HepG2 (cell line): ENCODE data around the gene FSD2. TPM values are rescaled to one million over a fixed set of nuclear protein-coding genes. Genes with fewer than 3 reads are reported as not detected.

Experiments used
- CAMTA2 ChIP-seq: sonication (generic); formaldehyde crosslinking; IDR thresholded peaks from 2 replicates; pipeline ENCODE4 v1.4.0; 2020; ENCODE audit warnings: mild to moderate bottlenecking, missing genetic modification reagents, borderline replicate concordance
- EED ChIP-seq: sonication (generic); formaldehyde crosslinking; IDR thresholded peaks from 2 replicates; pipeline ENCODE4 v1.5.0; 2020; ENCODE audit warnings: mild to moderate bottlenecking, missing genetic modification reagents
- EZH2 ChIP-seq: conservative IDR thresholded peaks from 2 replicates; pipeline ENCODE4 v1.6.1; 2012; ENCODE audit warnings: mild to moderate bottlenecking, low read depth, low read length, moderate library complexity
- FOSL2 ChIP-seq: sonication (generic); formaldehyde crosslinking; IDR thresholded peaks from 2 replicates; pipeline ENCODE4 v1.4.0; 2020; ENCODE audit warnings: missing genetic modification reagents
- HNF4A ChIP-seq: sonication (generic); formaldehyde crosslinking; IDR thresholded peaks from 2 replicates; pipeline ENCODE4 v1.4.0; 2020; ENCODE audit warnings: missing genetic modification reagents
- JDP2 ChIP-seq: sonication (generic); formaldehyde crosslinking; IDR thresholded peaks from 2 replicates; pipeline ENCODE4 v1.8.1; 2022; ENCODE audit warnings: missing genetic modification reagents, borderline replicate concordance
- MAZ ChIP-seq, 2 experiments: sonication (generic) in 1 of 2; formaldehyde crosslinking in 1 of 2; IDR thresholded peaks; 2 replicates each; pipeline versions ENCODE4 v1.5.0 to v1.6.1; 2012 to 2020; ENCODE audit warnings: low read depth in 2 of 2, mild to moderate bottlenecking in 2 of 2, borderline replicate concordance in 1 of 2, improper control_type of control experiment in 1 of 2, low read length in 1 of 2, missing genetic modification reagents in 1 of 2, moderate library complexity in 1 of 2
- NR2F6 ChIP-seq, 2 experiments: IDR thresholded peaks; 2 replicates each; pipeline ENCODE4 v1.6.1; 2016; ENCODE audit warnings: antibody characterized with exemption in 1 of 2, mild to moderate bottlenecking in 1 of 2
- SIN3A ChIP-seq: IDR thresholded peaks from 2 replicates; pipeline ENCODE4 v1.6.1; 2011; ENCODE audit warnings: low read depth, mild to moderate bottlenecking, control low read depth, low read length, borderline replicate concordance
- SYNCRIP ChIP-seq: fragments of 200-400 bp; formaldehyde crosslinking; IDR thresholded peaks from 2 replicates; pipeline ENCODE4 v1.6.1; 2018; ENCODE audit warnings: mild to moderate bottlenecking, low read depth, low read length; ENCODE audit not compliant: insufficient read depth
- U2AF1 ChIP-seq: fragments of 200-400 bp; formaldehyde crosslinking; optimal IDR thresholded peaks from 2 replicates; pipeline ENCODE3; 2017; ENCODE audit warnings: mild to moderate bottlenecking, low read depth, low read length
- ZC3H4 ChIP-seq: sonication (generic); formaldehyde crosslinking; IDR thresholded peaks from 2 replicates; pipeline ENCODE4 v1.4.0; 2020; ENCODE audit warnings: missing genetic modification reagents, borderline replicate concordance
- ZNF136 ChIP-seq: sonication (generic); formaldehyde crosslinking; IDR thresholded peaks from 2 replicates; pipeline ENCODE4 v1.8.1; 2022; ENCODE audit warnings: low read depth, mild to moderate bottlenecking, moderate library complexity, missing genetic modification reagents
- ZNF317 ChIP-seq: sonication (generic); formaldehyde crosslinking; IDR thresholded peaks from 2 replicates; pipeline ENCODE4 v1.5.0; 2020; ENCODE audit warnings: mild to moderate bottlenecking, missing genetic modification reagents
- ZNF557 ChIP-seq: sonication (generic); formaldehyde crosslinking; IDR thresholded peaks from 2 replicates; pipeline ENCODE4 v1.4.0; 2020; ENCODE audit warnings: missing genetic modification reagents
- ZNF7 ChIP-seq: IDR thresholded peaks from 2 replicates; pipeline ENCODE4 v1.6.1; 2016; ENCODE audit warnings: missing biosample characterization, missing genetic modification reagents
- polyA plus RNA-seq, 8 experiments: library from polyadenylated mRNA; depleted of rRNA in 3 of 8; stranded (reverse) in 7 of 8; unstranded in 1 of 8; fragments of >200 nt; fragmentation: Illumina TruSeq in 4 of 8; extraction: Trizol in 4 of 8; gene quantifications; 2 replicates each; pipeline versions ENCODE4 v1.2.1 to v1.2.3, GENCODE V29; 2011 to 2016; ENCODE audit warnings: low read depth in 4 of 8, missing spikeins in 1 of 8, mixed read lengths in 1 of 8; ENCODE audit not compliant: insufficient read depth in 1 of 8
- total RNA-seq, 5 experiments: library from RNA; depleted of rRNA; stranded (reverse); fragments of >200 nt; fragmentation: Illumina TruSeq; extraction: Trizol; gene quantifications; 2 replicates each; pipeline ENCODE4 v1.2.3, GENCODE V29; 2016; ENCODE audit warnings: low read depth in 1 of 5
- TF ChIP-seq, protein P1 (sequence below): sonication (generic); formaldehyde crosslinking; IDR thresholded peaks from 2 replicates; pipeline ENCODE4 v1.5.0; 2020; ENCODE audit warnings: mild to moderate bottlenecking, missing genetic modification reagents
- TF ChIP-seq, protein P2 (sequence below), 2 experiments: sonication (generic) in 1 of 2; formaldehyde crosslinking in 1 of 2; IDR thresholded peaks; 2 replicates each; pipeline versions ENCODE4 v1.4.0 to v1.6.1; 2018 to 2020; ENCODE audit warnings: missing genetic modification reagents in 2 of 2, borderline replicate concordance in 1 of 2, low read depth in 1 of 2, mild to moderate bottlenecking in 1 of 2, missing biosample characterization in 1 of 2
- TF ChIP-seq, protein P3 (sequence below): sonication (generic); formaldehyde crosslinking; IDR thresholded peaks from 2 replicates; pipeline ENCODE4 v1.4.0; 2020; ENCODE audit warnings: missing genetic modification reagents, mild to moderate bottlenecking, borderline replicate concordance
- TF ChIP-seq, protein P4 (sequence below): sonication (generic); formaldehyde crosslinking; IDR thresholded peaks from 2 replicates; pipeline ENCODE4 v1.4.0; 2020; ENCODE audit warnings: low read depth, mild to moderate bottlenecking, missing genetic modification reagents

FSD2 gene
- total and polyA plus RNA-seq, 2 of the 13 experiments (the other 11 are each of a cell fraction or from before 2014, with no cell fraction given), result not detected

DNA sequence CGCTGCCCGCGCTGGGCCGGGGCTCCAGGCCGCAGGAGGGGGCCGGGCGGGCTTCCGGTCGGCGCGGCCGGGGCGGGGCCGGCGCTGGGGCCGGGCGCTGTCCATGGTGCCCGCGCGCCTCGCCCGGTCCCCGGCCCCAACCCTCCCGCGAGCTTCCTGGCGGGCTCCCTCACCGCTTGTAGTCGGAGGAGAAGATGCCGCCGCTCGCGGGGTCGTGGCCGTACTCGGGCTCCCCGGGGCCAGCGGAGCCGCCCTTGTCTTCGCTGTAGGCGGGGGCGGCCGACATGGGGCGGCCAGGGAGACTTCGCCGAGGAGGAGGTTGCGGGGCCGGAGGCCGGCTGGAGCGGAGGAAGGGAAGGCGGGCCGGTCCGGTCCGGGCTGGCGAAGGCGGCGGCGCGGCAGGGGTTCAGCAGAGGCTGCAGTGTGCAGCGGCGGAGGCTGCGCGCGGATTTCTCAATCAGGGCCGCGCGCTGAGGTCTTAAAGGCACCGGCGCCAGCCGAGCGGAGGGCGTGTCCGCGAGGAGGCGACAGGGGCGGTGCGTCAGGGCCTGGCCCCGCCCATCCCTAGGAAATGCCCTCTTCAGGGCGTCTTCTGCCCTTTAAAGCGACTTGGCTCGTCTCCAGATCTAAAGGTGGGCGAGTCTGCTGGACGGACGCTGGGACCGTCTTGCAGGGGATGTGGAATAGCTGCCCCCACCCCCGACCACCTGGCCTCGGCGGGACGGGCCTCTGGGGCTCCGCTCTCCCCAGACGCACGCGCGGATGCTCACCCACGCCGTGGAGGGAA, 96.3 kb downstream of the FSD2 start, which contains the start of gene AP3B2 (continued):
- TF ChIP-seq, protein P1, sequence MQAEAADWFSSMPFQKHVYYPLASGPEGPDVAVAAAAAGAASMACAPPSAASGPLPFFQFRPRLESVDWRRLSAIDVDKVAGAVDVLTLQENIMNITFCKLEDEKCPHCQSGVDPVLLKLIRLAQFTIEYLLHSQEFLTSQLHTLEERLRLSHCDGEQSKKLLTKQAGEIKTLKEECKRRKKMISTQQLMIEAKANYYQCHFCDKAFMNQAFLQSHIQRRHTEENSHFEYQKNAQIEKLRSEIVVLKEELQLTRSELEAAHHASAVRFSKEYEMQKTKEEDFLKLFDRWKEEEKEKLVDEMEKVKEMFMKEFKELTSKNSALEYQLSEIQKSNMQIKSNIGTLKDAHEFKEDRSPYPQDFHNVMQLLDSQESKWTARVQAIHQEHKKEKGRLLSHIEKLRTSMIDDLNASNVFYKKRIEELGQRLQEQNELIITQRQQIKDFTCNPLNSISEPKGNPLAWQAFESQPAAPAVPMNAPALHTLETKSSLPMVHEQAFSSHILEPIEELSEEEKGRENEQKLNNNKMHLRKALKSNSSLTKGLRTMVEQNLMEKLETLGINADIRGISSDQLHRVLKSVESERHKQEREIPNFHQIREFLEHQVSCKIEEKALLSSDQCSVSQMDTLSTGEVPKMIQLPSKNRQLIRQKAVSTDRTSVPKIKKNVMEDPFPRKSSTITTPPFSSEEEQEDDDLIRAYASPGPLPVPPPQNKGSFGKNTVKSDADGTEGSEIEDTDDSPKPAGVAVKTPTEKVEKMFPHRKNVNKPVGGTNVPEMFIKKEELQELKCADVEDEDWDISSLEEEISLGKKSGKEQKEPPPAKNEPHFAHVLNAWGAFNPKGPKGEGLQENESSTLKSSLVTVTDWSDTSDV (CRISPR knock-in tag), result no peak
- TF ChIP-seq SIN3A (peak; percentile 59; the same call in 1 of the 2 replicates), ZNF136 (CRISPR knock-in tag) (no peak), ZNF7 (CRISPR knock-in tag) (no peak), CAMTA2 (CRISPR knock-in tag) (no peak), FOSL2 (CRISPR knock-in tag) (no peak), MAZ (IDR thresholded peaks at IDR 0.05; ENCODE audit: borderline replicate concordance, low read depth, low read length) (no peak; the same call in 1 of the 2 replicates), MAZ (CRISPR knock-in tag; IDR thresholded peaks at IDR 0.05; ENCODE audit: low read depth) (peak; percentile 78), ZNF317 (CRISPR knock-in tag) (no peak), U2AF1 (no peak), EZH2 (no peak), ZC3H4 (no peak), ZNF557 (CRISPR knock-in tag) (no peak), EED (CRISPR knock-in tag) (no peak), HNF4A (CRISPR knock-in tag) (no peak), SYNCRIP (no peak), NR2F6 (IDR thresholded peaks at IDR 0.05) (no peak), NR2F6 (CRISPR knock-in tag; IDR thresholded peaks at IDR 0.05) (no peak), JDP2 (CRISPR knock-in tag) (peak; percentile 55; the same call in 1 of the 2 replicates)
- TF ChIP-seq, protein P2, sequence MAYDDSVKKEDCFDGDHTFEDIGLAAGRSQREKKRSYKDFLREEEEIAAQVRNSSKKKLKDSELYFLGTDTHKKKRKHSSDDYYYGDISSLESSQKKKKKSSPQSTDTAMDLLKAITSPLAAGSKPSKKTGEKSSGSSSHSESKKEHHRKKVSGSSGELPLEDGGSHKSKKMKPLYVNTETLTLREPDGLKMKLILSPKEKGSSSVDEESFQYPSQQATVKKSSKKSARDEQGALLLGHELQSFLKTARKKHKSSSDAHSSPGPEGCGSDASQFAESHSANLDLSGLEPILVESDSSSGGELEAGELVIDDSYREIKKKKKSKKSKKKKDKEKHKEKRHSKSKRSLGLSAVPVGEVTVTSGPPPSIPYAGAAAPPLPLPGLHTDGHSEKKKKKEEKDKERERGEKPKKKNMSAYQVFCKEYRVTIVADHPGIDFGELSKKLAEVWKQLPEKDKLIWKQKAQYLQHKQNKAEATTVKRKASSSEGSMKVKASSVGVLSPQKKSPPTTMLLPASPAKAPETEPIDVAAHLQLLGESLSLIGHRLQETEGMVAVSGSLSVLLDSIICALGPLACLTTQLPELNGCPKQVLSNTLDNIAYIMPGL (CRISPR knock-in tag; IDR thresholded peaks at IDR 0.05; ENCODE audit: borderline replicate concordance in 1 of 2, low read depth in 1 of 2), result no peak
- TF ChIP-seq, protein P3, sequence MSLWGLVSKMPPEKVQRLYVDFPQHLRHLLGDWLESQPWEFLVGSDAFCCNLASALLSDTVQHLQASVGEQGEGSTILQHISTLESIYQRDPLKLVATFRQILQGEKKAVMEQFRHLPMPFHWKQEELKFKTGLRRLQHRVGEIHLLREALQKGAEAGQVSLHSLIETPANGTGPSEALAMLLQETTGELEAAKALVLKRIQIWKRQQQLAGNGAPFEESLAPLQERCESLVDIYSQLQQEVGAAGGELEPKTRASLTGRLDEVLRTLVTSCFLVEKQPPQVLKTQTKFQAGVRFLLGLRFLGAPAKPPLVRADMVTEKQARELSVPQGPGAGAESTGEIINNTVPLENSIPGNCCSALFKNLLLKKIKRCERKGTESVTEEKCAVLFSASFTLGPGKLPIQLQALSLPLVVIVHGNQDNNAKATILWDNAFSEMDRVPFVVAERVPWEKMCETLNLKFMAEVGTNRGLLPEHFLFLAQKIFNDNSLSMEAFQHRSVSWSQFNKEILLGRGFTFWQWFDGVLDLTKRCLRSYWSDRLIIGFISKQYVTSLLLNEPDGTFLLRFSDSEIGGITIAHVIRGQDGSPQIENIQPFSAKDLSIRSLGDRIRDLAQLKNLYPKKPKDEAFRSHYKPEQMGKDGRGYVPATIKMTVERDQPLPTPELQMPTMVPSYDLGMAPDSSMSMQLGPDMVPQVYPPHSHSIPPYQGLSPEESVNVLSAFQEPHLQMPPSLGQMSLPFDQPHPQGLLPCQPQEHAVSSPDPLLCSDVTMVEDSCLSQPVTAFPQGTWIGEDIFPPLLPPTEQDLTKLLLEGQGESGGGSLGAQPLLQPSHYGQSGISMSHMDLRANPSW (CRISPR knock-in tag), result no peak
- TF ChIP-seq, protein P4, sequence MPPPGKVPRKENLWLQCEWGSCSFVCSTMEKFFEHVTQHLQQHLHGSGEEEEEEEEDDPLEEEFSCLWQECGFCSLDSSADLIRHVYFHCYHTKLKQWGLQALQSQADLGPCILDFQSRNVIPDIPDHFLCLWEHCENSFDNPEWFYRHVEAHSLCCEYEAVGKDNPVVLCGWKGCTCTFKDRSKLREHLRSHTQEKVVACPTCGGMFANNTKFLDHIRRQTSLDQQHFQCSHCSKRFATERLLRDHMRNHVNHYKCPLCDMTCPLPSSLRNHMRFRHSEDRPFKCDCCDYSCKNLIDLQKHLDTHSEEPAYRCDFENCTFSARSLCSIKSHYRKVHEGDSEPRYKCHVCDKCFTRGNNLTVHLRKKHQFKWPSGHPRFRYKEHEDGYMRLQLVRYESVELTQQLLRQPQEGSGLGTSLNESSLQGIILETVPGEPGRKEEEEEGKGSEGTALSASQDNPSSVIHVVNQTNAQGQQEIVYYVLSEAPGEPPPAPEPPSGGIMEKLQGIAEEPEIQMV (CRISPR knock-in tag), result no peak
